H1 (cell line): ENCODE measurements around the gene MOV10L1. TPM values are rescaled to one million over a fixed set of nuclear protein-coding genes. Genes with fewer than 3 reads are reported as not detected.

Experiments used
- CTCF ChIA-PET: fragments of 300-600 bp; sonication (Branson Sonifier 250); formaldehyde crosslinking; loops from one replicate; lab custom pipeline; 2021; ENCODE audit not compliant: partially characterized antibody; lab: Charles Lee
- POLR2A ChIA-PET: fragments of 300-600 bp; sonication (Branson Sonifier 250); formaldehyde crosslinking; loops from one replicate; lab custom pipeline; 2021; ENCODE audit warnings: inconsistent platforms; ENCODE audit not compliant: partially characterized antibody; lab: Charles Lee
- DNase-seq, 2 experiments: peaks; one replicate each; pipeline versions ENCODE4 v3.0.0 to v3.0.0-alpha.2; 2010 to 2022; ENCODE audit warnings: low spot score in 2 of 2, low read depth in 1 of 2, mixed read lengths in 1 of 2
- FAIRE-seq: peaks from 2 replicates; lab custom pipeline; 2011; peaks lifted over from hg19 to GRCh38; lab: Jason Lieb, UNC
- H2AFZ ChIP-seq: 2 replicates; pipeline ENCODE4 v1.8.1; 2012; ENCODE audit warnings: low read length, inconsistent platforms
- H2AK5ac ChIP-seq: 2 replicates; pipeline ENCODE4 v1.6.1; 2013; ENCODE audit warnings: low read depth, low read length
- H2BK120ac ChIP-seq: replicated peaks from 2 replicates; pipeline ENCODE3; 2013; ENCODE audit warnings: low read depth, low read length, inconsistent platforms
- H2BK12ac ChIP-seq: 2 replicates; pipeline ENCODE4 v1.6.1; 2013; ENCODE audit warnings: low read depth, low read length
- H2BK15ac ChIP-seq: 2 replicates; pipeline ENCODE4 v1.6.1; 2013; ENCODE audit warnings: low read length
- H2BK20ac ChIP-seq: 2 replicates; pipeline ENCODE4 v1.6.1; 2013; ENCODE audit warnings: low read length
- H2BK5ac ChIP-seq: 2 replicates; pipeline ENCODE4 v1.6.1; 2013; ENCODE audit warnings: low read depth, low read length
- H3K14ac ChIP-seq: 2 replicates; pipeline ENCODE4 v1.6.1; 2013; ENCODE audit warnings: inconsistent platforms; ENCODE audit not compliant: insufficient read length
- H3K18ac ChIP-seq: 2 replicates; pipeline ENCODE4 v1.6.1; 2013; ENCODE audit warnings: low read length; ENCODE audit errors: extremely low read depth
- H3K23ac ChIP-seq: 2 replicates; pipeline ENCODE4 v1.6.1; 2013; ENCODE audit warnings: inconsistent platforms; ENCODE audit not compliant: insufficient read length
- H3K23me2 ChIP-seq: 2 replicates; pipeline ENCODE4 v1.6.1; 2013; ENCODE audit warnings: low read depth, low read length
- H3K27ac ChIP-seq: 2 replicates; pipeline ENCODE4 v1.6.1; 2011; ENCODE audit warnings: low read depth, low read length, inconsistent platforms
- H3K27me3 ChIP-seq, 4 experiments: replicated peaks in 1 of 4; 1 replicate in 1 of 4; 2 replicates in 3 of 4; pipeline versions ENCODE4 v1.6.1 to v1.8.1; 2011 to 2013; ENCODE audit warnings: low read length in 3 of 4, mild to moderate bottlenecking in 3 of 4, inconsistent platforms in 2 of 4, mixed read lengths in 2 of 4, moderate library complexity in 1 of 4; ENCODE audit not compliant: control insufficient read depth in 3 of 4, insufficient read depth in 3 of 4; ENCODE audit errors: extremely low read depth in 1 of 4
- H3K36me3 ChIP-seq, 4 experiments: 2 replicates each; pipeline versions ENCODE4 v1.6.1 to v1.8.1; 2011 to 2013; ENCODE audit warnings: mild to moderate bottlenecking in 4 of 4, low read length in 3 of 4, moderate library complexity in 2 of 4, control low read depth in 1 of 4, inconsistent platforms in 1 of 4; ENCODE audit not compliant: insufficient read depth in 4 of 4, control insufficient read depth in 2 of 4
- H3K4ac ChIP-seq: replicated peaks from 2 replicates; pipeline ENCODE3; 2013; ENCODE audit warnings: low read length, low read depth, mixed read lengths, inconsistent platforms; ENCODE audit not compliant: insufficient read length
- H3K4me1 ChIP-seq, 4 experiments: replicated peaks in 1 of 4; 1 replicate in 1 of 4; 2 replicates in 3 of 4; pipeline versions ENCODE4 v1.6.1 to v1.8.1; 2011 to 2013; ENCODE audit warnings: low read length in 3 of 4, inconsistent platforms in 2 of 4, mixed read lengths in 1 of 4; ENCODE audit not compliant: insufficient read depth in 4 of 4, control insufficient read depth in 3 of 4
- H3K4me2 ChIP-seq, 2 experiments: 2 replicates each; pipeline versions ENCODE4 v1.6.1 to v1.8.1; 2011 to 2013; ENCODE audit warnings: low read depth in 2 of 2, low read length in 2 of 2, control low read depth in 1 of 2, inconsistent platforms in 1 of 2, mild to moderate bottlenecking in 1 of 2; ENCODE audit not compliant: insufficient read depth in 1 of 2
- H3K4me3 ChIP-seq, 4 experiments: fragments of 200-600, 300-600 bp in 1 of 4; sonication (generic), shearing (Covaris generic), sonication (Bioruptor Twin) in 1 of 4; 2 replicates each; pipeline versions ENCODE4 v1.5.1 to v1.8.1; 2011 to 2016; ENCODE audit warnings: low read length in 4 of 4, low read depth in 3 of 4, control low read depth in 2 of 4, inconsistent platforms in 2 of 4, mild to moderate bottlenecking in 2 of 4, mixed read lengths in 1 of 4, moderate library complexity in 1 of 4; ENCODE audit not compliant: insufficient read depth in 2 of 4; ENCODE audit errors: extremely low read depth in 1 of 4
- H3K56ac ChIP-seq: replicated peaks from 2 replicates; pipeline ENCODE3; 2013; ENCODE audit warnings: low read depth, mild to moderate bottlenecking, mixed read lengths, low read length, inconsistent platforms; ENCODE audit not compliant: insufficient read length
- H3K79me1 ChIP-seq: 2 replicates; pipeline ENCODE4 v1.6.1; 2013; ENCODE audit warnings: low read depth, low read length, control low read depth
- H3K79me2 ChIP-seq, 2 experiments: 2 replicates each; pipeline versions ENCODE4 v1.6.1 to v1.8.1; 2012 to 2013; ENCODE audit warnings: low read length in 2 of 2, mild to moderate bottlenecking in 2 of 2, inconsistent platforms in 1 of 2; ENCODE audit not compliant: insufficient read depth in 2 of 2, control insufficient read depth in 1 of 2
- H3K9ac ChIP-seq, 4 experiments: replicated peaks in 1 of 4; 1 replicate in 1 of 4; 2 replicates in 3 of 4; pipeline versions ENCODE4 v1.6.1 to v1.8.1; 2011 to 2013; ENCODE audit warnings: low read depth in 3 of 4, low read length in 3 of 4, control low read depth in 2 of 4, mild to moderate bottlenecking in 2 of 4, moderate library complexity in 2 of 4, inconsistent platforms in 1 of 4; ENCODE audit errors: extremely low read depth in 1 of 4
- H3K9me3 ChIP-seq, 2 experiments: 2 replicates each; pipeline versions ENCODE4 v1.6.1 to v1.8.1; 2012 to 2013; ENCODE audit warnings: mild to moderate bottlenecking in 2 of 2, moderate library complexity in 2 of 2, control low read depth in 1 of 2, inconsistent platforms in 1 of 2, low read depth in 1 of 2, low read length in 1 of 2, mixed read lengths in 1 of 2; ENCODE audit not compliant: insufficient read depth in 2 of 2
- H4K20me1 ChIP-seq, 2 experiments: replicated peaks in 1 of 2; 2 replicates each; pipeline versions ENCODE3 to v1.8.1; 2011 to 2013; ENCODE audit warnings: inconsistent platforms in 2 of 2, low read length in 2 of 2, mild to moderate bottlenecking in 1 of 2; ENCODE audit not compliant: insufficient read depth in 2 of 2, control insufficient read depth in 1 of 2
- H4K5ac ChIP-seq: 2 replicates; pipeline ENCODE4 v1.6.1; 2013; ENCODE audit warnings: low read length, low read depth, mixed read lengths, inconsistent platforms; ENCODE audit not compliant: insufficient read length
- H4K8ac ChIP-seq: 2 replicates; pipeline ENCODE4 v1.8.0; 2013; ENCODE audit warnings: mild to moderate bottlenecking, moderate library complexity, low read length, inconsistent platforms; ENCODE audit not compliant: insufficient read depth; ENCODE audit errors: extremely low read depth
- H4K91ac ChIP-seq: replicated peaks from 2 replicates; pipeline ENCODE3; 2013; ENCODE audit warnings: low read length, mixed read lengths, inconsistent platforms; ENCODE audit not compliant: insufficient read length
- ASH2L ChIP-seq: fragments of 200-600, 300-600 bp; sonication (generic); IDR thresholded peaks from one replicate; pipeline ENCODE4 v1.7.1; 2017; ENCODE audit warnings: low read length
- CEBPB ChIP-seq: IDR thresholded peaks from 2 replicates; pipeline ENCODE4 v1.6.1; 2012; ENCODE audit warnings: low read depth, low read length
- SIRT6 ChIP-seq: IDR thresholded peaks from one replicate; pipeline ENCODE4 v1.7.1; 2012; ENCODE audit warnings: low read length, inconsistent platforms
- TAF7 ChIP-seq: optimal IDR thresholded peaks from 2 replicates; pipeline ENCODE3; 2011; ENCODE audit warnings: low read depth, mild to moderate bottlenecking, inconsistent platforms, low read length, moderate library complexity, borderline replicate concordance
- WGBS, 2 experiments: shearing (Covaris generic) in 1 of 2; methylation state at CpG; one replicate each; pipeline versions ENCODE4 v1.1.6 to v1.1.7; 2013 to 2015; ENCODE audit warnings: low lambda C conversion rate in 2 of 2, mixed read lengths in 2 of 2, inconsistent platforms in 1 of 2, low coverage in 1 of 2, missing lambda C conversion rate in 1 of 2; ENCODE audit not compliant: insufficient replicate concordance in 2 of 2, insufficient coverage in 1 of 2, insufficient read length in 1 of 2; ENCODE audit errors: extremely low coverage in 1 of 2, missing lambda C conversion rate in 1 of 2; 5-methylcytosine and 5-hydroxymethylcytosine counted together
- polyA plus RNA-seq, 7 experiments: library from polyadenylated mRNA; depleted of rRNA in 3 of 7; stranded (reverse) in 5 of 7; unstranded in 2 of 7; fragments of >200 nt in 5 of 7; fragments of 200-250 nt in 2 of 7; gene quantifications; 1 replicate in 5 of 7; 2 replicates in 1 of 7; 4 replicates in 1 of 7; pipeline versions ENCODE4 v1.2.1 to v1.2.3, GENCODE V29; 2011 to 2013; ENCODE audit warnings: missing spikeins in 2 of 7, mixed read lengths in 2 of 7
- total RNA-seq: library from RNA; stranded (reverse); fragmentation: NEBNext Ultra II Directional; extraction: Animal tissue kit (Norgen Biotek cat#: 25700); gene quantifications from 2 replicates; pipeline ENCODE4 v1.2.1, GENCODE V29; 2021
- TF ChIP-seq, protein P1 (sequence below): IDR thresholded peaks from 2 replicates; pipeline ENCODE4 v1.6.1; 2012; ENCODE audit warnings: inconsistent platforms

Gene MOV10L1
- total and polyA plus RNA-seq, 2 of the 8 experiments (the other 6 are each of a cell fraction or from before 2014, with no cell fraction given) = 0.32 TPM; not detected in 1

GRCh38 chr22:50140615-50141014 lies 50.8 kb downstream of the MOV10L1 start:
- DNase-seq (no peak), FAIRE-seq (no peak)
- H3K27ac ChIP-seq = no peak overlapping the region
- H3K79me2 ChIP-seq = no peaks in the 10 kb centered on the region
- H3K23ac ChIP-seq = no peak overlapping the region
- no peak overlapping the region for H3K9ac ChIP-seq
- H3K18ac ChIP-seq = no peak overlapping the region
- no peaks in the 10 kb centered on the region for H3K23me2 ChIP-seq
- H4K8ac ChIP-seq = no peak overlapping the region
- no peak overlapping the region for H4K5ac ChIP-seq
- H3K14ac ChIP-seq = no peak overlapping the region
- H3K36me3 ChIP-seq = no peaks in the 10 kb centered on the region
- H2BK15ac ChIP-seq = no peak overlapping the region
- no peaks in the 10 kb centered on the region for H4K20me1 ChIP-seq
- no peak overlapping the region for H2BK120ac ChIP-seq
- no peak overlapping the region for H4K91ac ChIP-seq
- TF ChIP-seq SIRT6 = no peak
- no peak for TF ChIP-seq TAF7
- TF ChIP-seq ASH2L = no peak
- peak; percentile 68; the same call in 1 of the 2 replicates for TF ChIP-seq CEBPB
- TF ChIP-seq, protein P1, sequence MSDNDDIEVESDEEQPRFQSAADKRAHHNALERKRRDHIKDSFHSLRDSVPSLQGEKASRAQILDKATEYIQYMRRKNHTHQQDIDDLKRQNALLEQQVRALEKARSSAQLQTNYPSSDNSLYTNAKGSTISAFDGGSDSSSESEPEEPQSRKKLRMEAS = no peak
- H2BK5ac ChIP-seq = no peak overlapping the region
- no peaks in the 10 kb centered on the region for H3K4me1 ChIP-seq
- H2BK20ac ChIP-seq = no peak overlapping the region
- no peak overlapping the region for H3K4ac ChIP-seq
- 82% methylated on average over 3 of the region's 3 CpGs; no CpG with 5 or more reads in 1 of the 2 experiments for WGBS, 2 experiments
- POLR2A ChIA-PET = interaction anchor here (0.6 kb wide), 1 partner anchor 370 kb away, joined by 3 read pairs; no protein-coding TSS in a partner anchor
- CTCF ChIA-PET = interaction anchor here (0.6 to 1.5 kb wide), 5 partner anchors 8 to 128 kb away, joined by 3 to 5 read pairs (median 4); no protein-coding TSS in a partner anchor
- H3K4me2 ChIP-seq = no peak overlapping the region
- no peak overlapping the region for H2BK12ac ChIP-seq
- no peaks in the 10 kb centered on the region for H3K27me3 ChIP-seq
- no peak overlapping the region for H2AFZ ChIP-seq
- H3K79me1 ChIP-seq = no peaks in the 10 kb centered on the region
- no peak overlapping the region for H3K56ac ChIP-seq
- H3K9me3 ChIP-seq = no peaks in the 10 kb centered on the region
- H2AK5ac ChIP-seq = no peak overlapping the region
- H3K4me3 ChIP-seq = no peak overlapping the region
